Activated T-helper 1 cell treated with Interleukin-2 at 50 U/mL for 16 hours (primary cell): ENCODE measurements around the gene CHD3.
"Not testable (repeated sequence)": the region's sequence is repeated elsewhere in the genome, so short reads cannot be mapped to it uniquely, and the experiment has no call there.

Experiments used
- DNase-seq: peaks from one replicate; pipeline ENCODE4 v3.0.0-alpha.2; 2020; ENCODE audit warnings: low read depth

CHD3 gene

DNA sequence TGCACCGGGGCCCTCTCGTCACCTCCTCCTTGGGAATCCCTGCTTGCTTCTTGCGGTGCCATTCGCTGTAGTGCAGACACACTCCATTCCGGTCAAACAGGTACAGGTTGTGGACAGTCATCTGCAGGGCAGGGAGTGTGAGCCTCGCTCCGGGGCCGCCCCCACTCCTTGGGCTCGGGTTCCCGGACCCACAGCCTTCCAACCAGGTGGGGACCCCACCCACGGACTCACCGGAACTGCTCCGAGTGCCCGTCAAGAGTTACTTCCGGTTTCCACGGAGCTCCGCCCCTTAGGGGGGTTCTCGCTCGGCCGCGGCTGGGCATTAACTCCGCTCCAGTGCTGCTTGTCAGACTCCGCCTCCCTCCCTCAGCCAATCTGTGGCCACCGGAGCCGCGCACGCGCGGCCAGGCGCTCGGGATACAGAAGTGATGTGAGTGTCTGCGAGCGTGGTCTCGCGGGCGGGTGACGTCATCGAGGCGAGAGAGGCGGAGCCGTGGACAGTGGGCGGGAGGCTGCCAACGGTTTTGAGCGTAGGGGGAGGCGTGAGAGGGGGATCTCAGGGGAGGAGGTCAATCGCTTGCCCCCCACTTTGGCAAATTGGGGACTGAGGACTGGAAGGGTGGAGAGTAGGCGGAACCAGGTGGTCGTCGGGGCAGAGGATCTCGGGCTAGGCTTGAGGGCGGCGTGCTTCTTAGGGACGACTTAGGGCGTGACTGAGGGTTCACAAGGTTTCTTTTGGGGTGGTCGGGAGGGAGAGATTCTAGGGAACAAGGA, 43.3 kb downstream of the CHD3 start, which contains the start of the genes CNTROB and TRAPPC1:
CNTROB (plus strand) TSS at position 498 of the 774 bp plus-strand sequence. CDS start 874 bp downstream, outside the sequence.
TRAPPC1 (minus strand) TSS at position 238 of the 774 bp plus-strand sequence; CDS start at position 121, 117 bp downstream.
- peak; percentile 99 for DNase-seq

DNA sequence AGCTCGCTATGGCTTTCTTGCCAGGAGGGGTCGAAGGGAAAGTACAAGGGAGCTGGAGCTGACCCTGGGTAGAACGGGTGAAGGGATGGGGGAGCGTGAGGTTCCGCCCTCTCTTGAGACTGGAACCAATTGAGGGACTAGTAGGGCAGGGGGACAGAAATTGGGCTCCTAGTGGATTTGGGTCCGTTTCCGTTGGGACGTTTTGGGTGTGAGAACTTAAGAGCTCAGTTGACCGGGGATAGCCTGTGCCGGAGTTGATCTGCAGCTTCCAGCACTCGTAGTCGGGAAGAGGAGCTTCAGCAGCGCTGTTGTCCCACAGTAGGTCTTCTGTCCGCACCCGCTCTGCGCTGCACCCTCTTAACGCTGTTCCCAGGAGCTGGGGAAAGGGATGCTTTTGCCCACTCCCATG, 43.9 kb downstream of the CHD3 start:
- DNase-seq = no peak

DNA sequence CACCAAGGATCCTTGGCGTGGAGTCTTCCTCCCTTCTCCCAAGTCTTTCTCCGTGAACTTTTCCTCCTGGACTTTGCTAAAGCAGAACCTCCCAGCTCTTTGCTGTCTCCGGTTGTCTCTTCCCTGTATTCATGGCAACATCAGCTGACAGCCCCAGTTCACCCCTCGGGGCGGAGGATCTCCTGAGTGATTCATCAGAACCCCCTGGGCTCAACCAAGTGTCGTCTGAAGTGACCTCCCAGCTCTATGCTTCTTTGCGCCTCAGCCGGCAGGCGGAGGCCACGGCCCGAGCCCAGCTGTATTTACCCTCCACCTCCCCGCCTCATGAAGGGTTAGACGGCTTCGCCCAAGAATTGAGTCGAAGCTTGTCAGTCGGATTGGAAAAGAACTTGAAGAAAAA, 44.4 kb downstream of the CHD3 start:
- DNase-seq = no peak

DNA sequence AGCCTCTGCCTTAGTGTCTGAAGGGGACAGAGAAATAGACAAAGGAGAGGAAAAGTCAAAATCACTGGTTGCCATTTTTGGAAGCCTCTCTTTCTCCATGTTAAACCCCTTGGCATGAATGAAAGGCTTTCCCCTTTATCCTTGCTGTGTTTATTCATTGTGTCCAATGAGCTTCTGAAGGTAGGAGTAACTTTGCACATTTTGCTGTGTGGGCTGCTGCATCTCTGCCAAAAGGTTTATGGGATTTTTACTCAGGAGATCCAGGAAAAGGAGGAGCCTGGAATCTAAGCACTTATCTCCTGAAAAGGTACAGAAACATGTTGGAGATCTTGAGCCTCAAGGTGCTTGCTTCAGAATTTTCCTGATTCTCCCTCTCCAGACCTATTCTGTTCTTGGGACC, 47.3 kb downstream of the CHD3 start:
- DNase-seq = no peak

- no peak for DNase-seq
Observed at GRCh38 chr17:7940034-7940433, 51.4 kb downstream of the CHD3 start.

GRCh38 chr17:7940743-7941142, 52.2 kb downstream of the CHD3 start:
- no peak for DNase-seq

GRCh38 chr17:7943291-7943690, 54.7 kb downstream of the CHD3 start:
- no peak for DNase-seq

DNA sequence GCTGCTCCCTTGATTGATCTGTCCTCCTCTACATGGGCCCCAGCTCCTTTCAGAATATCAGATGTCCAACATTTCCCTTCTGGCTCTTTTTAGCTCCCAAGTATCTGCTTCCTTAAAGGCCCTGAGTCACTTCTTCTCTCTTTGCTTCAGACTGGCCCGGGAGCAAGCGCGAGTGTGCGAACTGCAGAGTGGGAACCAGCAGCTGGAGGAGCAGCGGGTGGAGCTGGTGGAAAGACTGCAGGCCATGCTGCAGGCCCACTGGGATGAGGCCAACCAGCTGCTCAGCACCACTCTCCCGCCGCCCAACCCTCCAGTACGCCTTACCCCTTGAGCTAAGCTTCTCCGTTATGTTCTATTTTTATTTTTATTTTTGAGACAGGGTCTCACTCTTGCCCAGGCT, 55.7 kb downstream of the CHD3 start:
- no peak for DNase-seq

DNA sequence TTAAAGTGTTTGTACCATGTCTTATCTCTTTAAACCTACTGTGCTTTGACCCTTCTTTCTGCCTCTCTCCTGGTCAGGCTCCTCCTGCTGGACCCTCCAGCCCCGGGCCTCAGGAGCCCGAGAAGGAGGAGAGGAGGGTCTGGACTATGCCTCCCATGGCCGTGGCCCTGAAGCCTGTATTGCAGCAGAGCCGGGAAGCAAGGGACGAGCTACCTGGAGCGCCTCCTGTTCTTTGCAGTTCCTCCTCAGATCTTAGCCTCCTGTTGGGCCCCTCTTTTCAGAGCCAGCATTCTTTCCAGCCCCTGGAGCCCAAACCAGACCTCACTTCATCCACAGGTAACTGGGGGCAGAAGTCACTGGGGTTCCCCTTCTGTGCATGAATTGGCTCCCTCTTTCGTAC, 57.1 kb downstream of the CHD3 start:
- no peak for DNase-seq

GRCh38 chr17:7946441-7946840, 57.9 kb downstream of the CHD3 start:
- no peak for DNase-seq

DNA sequence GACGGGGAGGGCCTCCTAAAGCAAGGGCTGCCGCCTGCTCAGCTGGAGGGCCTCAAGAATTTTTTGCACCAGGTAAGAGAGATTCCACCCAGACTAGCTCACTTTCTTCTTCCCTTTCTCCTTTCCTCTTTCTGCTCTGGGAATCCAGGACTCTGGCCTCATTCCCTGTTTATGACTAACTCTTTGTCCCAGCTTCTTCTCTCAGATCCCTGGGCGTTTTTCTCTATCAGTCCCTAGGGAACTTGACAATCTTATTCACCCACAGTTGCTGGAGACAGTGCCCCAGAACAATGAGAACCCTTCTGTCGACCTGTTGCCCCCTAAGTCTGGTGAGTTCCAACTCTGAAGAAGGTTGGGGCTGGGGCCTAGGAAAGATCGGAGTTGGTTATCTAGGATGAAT, 59.1 kb downstream of the CHD3 start:
- no peak for DNase-seq

DNA sequence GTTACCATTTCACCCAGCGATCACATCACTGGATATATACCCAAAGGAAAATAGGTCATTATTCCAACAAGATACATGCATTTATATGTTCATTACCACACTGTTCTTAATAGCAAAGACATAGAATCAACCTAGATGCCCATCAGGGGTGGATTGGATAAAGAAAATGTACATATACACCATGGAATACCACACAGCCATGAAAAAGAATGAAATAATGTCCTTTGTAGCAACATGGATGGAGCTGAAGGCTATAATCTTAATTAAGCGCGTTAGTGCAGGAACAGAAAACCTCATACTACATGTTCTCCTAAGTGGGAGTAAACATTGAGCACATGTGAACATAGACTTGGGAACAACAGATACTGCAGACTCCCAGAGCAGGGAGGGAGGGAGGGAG, 62.0 kb downstream of the CHD3 start:
- DNase-seq = no peak

DNA sequence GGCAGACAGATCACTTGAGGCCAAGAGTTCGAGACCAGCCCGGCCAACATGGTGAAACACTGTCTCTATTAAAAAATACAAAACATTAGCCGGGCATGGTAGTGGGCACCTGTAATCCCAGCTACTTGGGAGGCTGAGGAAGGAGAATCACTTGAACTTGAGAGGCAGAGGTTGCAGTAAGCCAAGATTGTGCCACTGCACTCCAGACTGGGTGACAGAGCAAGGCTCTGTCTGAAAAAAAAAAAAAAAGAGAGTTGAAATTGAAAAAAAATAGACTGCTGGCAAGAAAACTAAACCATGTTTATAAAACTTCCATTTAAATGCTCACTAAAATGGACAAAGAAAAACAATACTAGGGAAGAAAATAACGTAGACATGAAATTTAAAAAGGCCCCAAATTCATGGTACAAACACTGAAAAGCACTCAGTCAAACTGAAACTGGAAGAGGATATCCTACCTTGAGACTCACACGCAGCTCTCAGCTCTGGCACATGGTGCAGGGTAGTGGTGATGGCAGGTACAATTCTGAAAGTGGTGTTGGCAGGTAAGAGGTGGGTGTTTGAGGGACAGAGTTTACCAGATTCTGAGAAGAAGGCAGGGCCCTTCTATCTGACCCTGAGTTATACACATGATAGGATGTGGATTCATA, 62.7 kb downstream of the CHD3 start:
- no peak for DNase-seq

DNA sequence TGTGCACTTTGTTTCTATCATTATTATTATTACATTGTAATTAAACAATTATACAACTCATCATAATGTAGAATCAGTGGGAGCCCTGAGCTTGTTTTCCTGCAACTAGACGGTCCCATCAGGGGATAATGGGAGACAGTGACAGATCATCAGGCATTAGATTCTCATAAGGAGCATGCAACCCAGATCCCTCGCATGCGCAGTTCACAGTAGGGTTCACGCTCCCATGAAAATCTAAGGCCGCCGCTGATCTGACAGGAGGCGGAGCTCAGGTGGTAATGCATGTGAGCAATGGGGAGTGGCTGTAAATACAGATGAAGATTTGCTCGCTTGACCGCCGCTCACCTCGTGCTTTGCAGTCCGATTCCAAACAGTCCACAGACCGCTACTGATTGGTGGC, 64.7 kb downstream of the CHD3 start:
- DNase-seq = not testable (repeated sequence)

DNA sequence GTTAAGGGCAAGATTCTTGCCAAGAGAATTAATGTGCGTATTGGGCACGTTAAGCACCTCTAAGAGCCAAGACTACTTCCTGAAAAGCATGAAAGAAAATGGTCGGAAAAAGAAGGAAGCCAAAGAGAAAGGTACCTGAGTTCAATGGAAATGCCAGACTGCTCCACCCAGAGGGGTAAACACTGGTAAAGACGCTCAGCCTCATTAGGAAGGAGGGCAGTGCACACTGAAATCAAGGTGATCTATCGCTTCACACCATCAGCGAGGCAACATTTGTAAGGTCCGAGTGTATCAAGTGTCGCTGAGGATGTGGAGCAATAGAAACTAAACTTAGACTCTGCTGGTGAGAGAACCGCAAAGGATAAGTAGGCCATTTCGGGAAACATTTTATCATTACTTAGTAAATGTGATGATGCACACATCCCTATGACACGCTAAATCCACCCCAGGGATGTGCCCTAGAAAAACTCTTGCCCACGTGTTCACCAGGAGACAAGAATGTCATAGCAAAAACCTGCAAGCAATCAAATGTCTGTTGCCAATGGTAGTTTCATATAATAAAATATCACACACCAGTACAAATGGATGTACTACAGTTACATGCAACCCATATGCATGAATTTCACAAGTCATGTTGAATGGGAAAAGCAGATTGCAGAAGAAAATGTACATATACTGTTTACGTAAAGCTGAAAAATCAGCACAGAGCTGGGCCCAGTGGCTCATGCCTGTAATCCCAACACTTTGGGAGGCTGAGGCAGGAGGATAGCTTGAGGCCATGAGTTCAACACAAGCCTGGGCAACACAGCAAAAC, 67.0 kb downstream of the CHD3 start:
- DNase-seq = no peak

DNA sequence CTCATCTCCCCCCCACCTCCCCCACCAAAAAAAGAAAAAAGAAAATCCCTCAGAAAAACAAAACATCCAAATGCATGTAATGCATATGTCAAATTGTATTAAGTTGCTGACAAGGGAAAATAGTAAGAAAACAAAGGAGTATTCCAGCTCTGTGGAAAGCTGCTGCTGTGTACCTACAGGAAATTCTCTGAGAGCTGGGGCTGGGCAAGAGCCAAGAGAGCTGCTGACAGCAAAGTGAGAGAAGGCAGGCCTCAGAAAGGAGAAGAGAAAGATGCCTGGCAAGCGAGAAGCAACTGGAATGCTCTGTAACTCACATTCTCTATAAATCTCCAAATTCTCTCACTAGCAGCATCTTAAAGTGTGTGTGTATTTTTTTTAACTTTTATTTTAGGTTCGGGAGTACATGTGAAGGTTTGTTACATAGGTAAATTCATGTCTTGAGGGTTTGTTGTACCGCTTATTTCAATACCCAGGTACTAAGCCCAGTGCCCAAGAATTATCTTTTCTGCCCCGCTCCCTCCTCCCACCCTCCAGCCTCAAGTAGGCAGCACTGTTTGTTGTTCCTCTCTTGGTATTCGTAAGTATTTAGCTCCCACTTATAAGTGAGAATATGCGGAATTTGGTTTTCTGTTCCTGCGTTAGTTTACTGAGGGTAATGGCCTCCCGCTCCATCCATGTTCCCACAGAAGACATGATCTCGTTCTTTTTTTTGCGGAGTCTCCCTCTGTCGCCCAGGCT, 67.8 kb downstream of the CHD3 start:
- DNase-seq = no peak

- DNase-seq = no peak
Observed at GRCh38 chr17:7959503-7960253, 71.1 kb downstream of the CHD3 start.

DNA sequence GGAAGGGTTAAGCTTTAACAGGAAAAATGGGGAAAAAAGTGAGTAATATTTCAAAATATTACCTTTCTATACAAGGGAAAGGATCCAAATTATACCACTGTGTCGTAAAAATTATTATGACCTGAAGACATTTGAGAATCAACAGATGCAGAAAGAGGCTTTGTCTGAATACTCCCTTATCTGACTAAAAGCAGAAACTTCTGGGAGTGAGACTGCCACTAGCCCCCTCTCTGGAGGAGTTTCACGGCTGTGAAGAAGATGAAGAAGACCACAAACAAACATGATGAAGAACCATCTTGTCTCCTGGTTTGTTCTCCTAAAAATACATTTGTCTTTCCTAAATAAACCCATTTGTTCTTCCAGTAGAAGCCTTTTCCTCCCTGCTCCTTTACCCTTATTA, 72.8 kb downstream of the CHD3 start:
- no peak for DNase-seq
